Measurements from ENCODE around the gene CCDC34.

CCDC34 gene

GRCh38 chr11:27380771-27381170 lies 17.8 kb upstream of the CCDC34 start:
- no peaks in the 10 kb centered on the region for H3F3A ChIP-seq (ENCODE audit: insufficient read depth, low read length)
- H3K4me2 ChIP-seq (ENCODE audit: low read depth, low read length), result no peak overlapping the region
- H2AFZ ChIP-seq (ENCODE audit: low read length), result no peak overlapping the region
- no peaks in the 10 kb centered on the region for H3K36me3 ChIP-seq (replicated peaks; ENCODE audit: insufficient read depth, low read length)
- H3K4me3 ChIP-seq (ENCODE audit: low read length), result no peak overlapping the region
- H3K9me3 ChIP-seq (replicated peaks; ENCODE audit: insufficient read depth, low read length), result no peaks in the 10 kb centered on the region
- H3K27ac ChIP-seq (ENCODE audit: low read length), result no peak overlapping the region
- no peak overlapping the region for H3K9ac ChIP-seq (ENCODE audit: low read length)
- H3K9me2 ChIP-seq (replicated peaks; ENCODE audit: insufficient read depth, low read length), result no peaks in the 10 kb centered on the region
- H3K4me1 ChIP-seq (ENCODE audit: low read length), result no peaks in the 10 kb centered on the region
- no peaks in the 10 kb centered on the region for H3K27me3 ChIP-seq (replicated peaks; ENCODE audit: insufficient read depth, low read length)
- TF ChIP-seq, protein P1, sequence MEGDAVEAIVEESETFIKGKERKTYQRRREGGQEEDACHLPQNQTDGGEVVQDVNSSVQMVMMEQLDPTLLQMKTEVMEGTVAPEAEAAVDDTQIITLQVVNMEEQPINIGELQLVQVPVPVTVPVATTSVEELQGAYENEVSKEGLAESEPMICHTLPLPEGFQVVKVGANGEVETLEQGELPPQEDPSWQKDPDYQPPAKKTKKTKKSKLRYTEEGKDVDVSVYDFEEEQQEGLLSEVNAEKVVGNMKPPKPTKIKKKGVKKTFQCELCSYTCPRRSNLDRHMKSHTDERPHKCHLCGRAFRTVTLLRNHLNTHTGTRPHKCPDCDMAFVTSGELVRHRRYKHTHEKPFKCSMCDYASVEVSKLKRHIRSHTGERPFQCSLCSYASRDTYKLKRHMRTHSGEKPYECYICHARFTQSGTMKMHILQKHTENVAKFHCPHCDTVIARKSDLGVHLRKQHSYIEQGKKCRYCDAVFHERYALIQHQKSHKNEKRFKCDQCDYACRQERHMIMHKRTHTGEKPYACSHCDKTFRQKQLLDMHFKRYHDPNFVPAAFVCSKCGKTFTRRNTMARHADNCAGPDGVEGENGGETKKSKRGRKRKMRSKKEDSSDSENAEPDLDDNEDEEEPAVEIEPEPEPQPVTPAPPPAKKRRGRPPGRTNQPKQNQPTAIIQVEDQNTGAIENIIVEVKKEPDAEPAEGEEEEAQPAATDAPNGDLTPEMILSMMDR (IDR thresholded peaks at IDR 0.05; ENCODE audit: low read length), result no peak
- TF ChIP-seq EZH2 (optimal IDR thresholded peaks at IDR 0.05; ENCODE audit: low read depth, low read length) (no peak), EZH2phosphoT487 (IDR thresholded peaks at IDR 0.05; ENCODE audit: low read length) (no peak)
- no peaks in the 10 kb centered on the region for H3K79me2 ChIP-seq (ENCODE audit: low read length)
- DNase-seq, result no peak
- H4K20me1 ChIP-seq (ENCODE audit: insufficient read depth, low read length), result no peaks in the 10 kb centered on the region

- Histone ChIP-seq H3K4me3 (ENCODE audit: low read length) (no peak overlapping the region), H3F3A (ENCODE audit: insufficient read depth, low read length) (no peaks in the 10 kb centered on the region), H3K27ac (ENCODE audit: low read length) (no peak overlapping the region), H3K9me2 (replicated peaks; ENCODE audit: insufficient read depth, low read length) (no peaks in the 10 kb centered on the region), H3K4me1 (ENCODE audit: low read length) (no peaks in the 10 kb centered on the region), H3K4me2 (ENCODE audit: low read depth, low read length) (no peak overlapping the region), H3K9ac (ENCODE audit: low read length) (no peak overlapping the region), H3K9me3 (replicated peaks; ENCODE audit: insufficient read depth, low read length) (no peaks in the 10 kb centered on the region), H2AFZ (ENCODE audit: low read length) (no peak overlapping the region), H3K36me3 (replicated peaks; ENCODE audit: insufficient read depth, low read length) (no peaks in the 10 kb centered on the region), H3K27me3 (replicated peaks; ENCODE audit: insufficient read depth, low read length) (no peaks in the 10 kb centered on the region), H4K20me1 (ENCODE audit: insufficient read depth, low read length) (no peaks in the 10 kb centered on the region), H3K79me2 (ENCODE audit: low read length) (no peaks in the 10 kb centered on the region)
- TF ChIP-seq EZH2 (optimal IDR thresholded peaks at IDR 0.05; ENCODE audit: low read depth, low read length) (no peak), EZH2phosphoT487 (IDR thresholded peaks at IDR 0.05; ENCODE audit: low read length) (no peak)
- TF ChIP-seq, protein P1 (IDR thresholded peaks at IDR 0.05; ENCODE audit: low read length), result no peak
- no peak for DNase-seq
Measured at GRCh38 chr11:27379449-27379848, 16.4 kb upstream of the CCDC34 start.

DNA sequence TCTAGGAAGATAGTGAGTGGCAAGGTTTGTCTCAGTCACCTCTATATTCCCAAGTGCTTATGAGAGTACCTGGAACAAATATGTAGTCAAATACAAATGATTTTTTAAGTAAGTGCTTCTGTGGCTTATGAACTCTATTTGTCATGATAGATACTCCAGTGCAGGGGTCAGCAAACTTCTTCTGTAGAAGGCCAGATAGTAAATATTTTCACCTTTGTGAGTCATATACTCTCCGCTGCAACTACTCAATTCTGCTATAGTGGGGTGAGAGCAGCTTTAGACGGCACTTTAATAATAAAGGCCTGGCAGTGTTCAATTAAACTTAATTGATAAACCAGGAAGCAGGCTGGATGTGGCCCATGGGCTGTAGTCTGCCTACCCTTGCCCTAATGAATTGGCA lies 12.4 kb upstream of the CCDC34 start:
- no peak overlapping the region for H3K27ac ChIP-seq (ENCODE audit: low read length)

DNA sequence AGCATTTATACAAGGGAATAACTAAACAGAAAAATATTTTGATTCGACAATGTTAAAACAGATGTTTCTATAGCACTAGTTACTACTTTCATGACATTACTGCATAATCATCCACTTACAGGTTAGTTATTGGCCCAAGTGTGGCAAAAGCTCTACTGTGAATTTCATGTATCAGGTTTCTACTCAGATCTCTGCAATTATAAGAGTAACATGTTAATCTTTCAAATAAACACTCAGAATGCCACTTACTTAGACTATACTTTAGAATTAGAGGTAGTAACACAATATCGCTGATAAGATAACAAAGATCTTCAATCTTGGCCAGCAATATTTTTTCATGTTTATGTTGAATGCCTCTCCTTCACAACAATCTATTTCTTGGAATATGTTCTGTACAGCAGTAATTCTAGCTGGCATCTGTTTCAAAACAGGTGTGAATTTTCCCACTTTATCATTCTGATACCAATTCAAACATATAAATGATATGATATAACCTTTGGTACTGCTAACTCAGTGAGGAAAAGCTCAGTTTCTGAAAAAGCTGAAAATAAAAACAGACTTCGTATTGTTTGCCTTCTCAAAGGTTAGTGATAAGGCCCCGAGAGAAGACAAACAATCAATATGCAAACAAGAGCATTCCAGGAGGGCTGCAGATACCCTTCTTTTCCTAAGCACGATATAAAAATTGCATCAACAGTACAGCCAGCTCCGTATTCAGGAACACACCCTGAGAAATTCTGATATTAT lies 11.0 kb upstream of the CCDC34 start:
- Histone ChIP-seq H2AFZ (ENCODE audit: low read length) (no peak overlapping the region), H3K27me3 (replicated peaks; ENCODE audit: insufficient read depth, low read length) (no peaks in the 10 kb centered on the region), H3K4me3 (ENCODE audit: low read length) (no peak overlapping the region), H3F3A (ENCODE audit: insufficient read depth, low read length) (no peaks in the 10 kb centered on the region), H4K20me1 (ENCODE audit: insufficient read depth, low read length) (no peaks in the 10 kb centered on the region), H3K9me3 (replicated peaks; ENCODE audit: insufficient read depth, low read length) (no peaks in the 10 kb centered on the region), H3K9ac (ENCODE audit: low read length) (no peak overlapping the region), H3K4me1 (ENCODE audit: low read length) (0 out of 2 replicates have a peak, but pooled peaks cover 3% of the 10 kb centered on the region), H3K4me2 (ENCODE audit: low read depth, low read length) (no peak overlapping the region), H3K36me3 (replicated peaks; ENCODE audit: insufficient read depth, low read length) (no peaks in the 10 kb centered on the region), H3K79me2 (ENCODE audit: low read length) (no peaks in the 10 kb centered on the region), H3K9me2 (replicated peaks; ENCODE audit: insufficient read depth, low read length) (no peaks in the 10 kb centered on the region), H3K27ac (ENCODE audit: low read length) (no peak overlapping the region)
- DNase-seq, result no peak
- TF ChIP-seq, protein P1 (IDR thresholded peaks at IDR 0.05; ENCODE audit: low read length), result no peak
- TF ChIP-seq EZH2 (optimal IDR thresholded peaks at IDR 0.05; ENCODE audit: low read depth, low read length), result no peak
- no peak for TF ChIP-seq EZH2phosphoT487 (IDR thresholded peaks at IDR 0.05; ENCODE audit: low read length)

More for the DNA sequence above, 12.4 kb upstream of the CCDC34 start:
- Histone ChIP-seq H3K27me3 (replicated peaks; ENCODE audit: insufficient read depth, low read length) (no peaks in the 10 kb centered on the region), H3K9me2 (replicated peaks; ENCODE audit: insufficient read depth, low read length) (no peaks in the 10 kb centered on the region), H3K36me3 (replicated peaks; ENCODE audit: insufficient read depth, low read length) (no peaks in the 10 kb centered on the region), H2AFZ (ENCODE audit: low read length) (no peak overlapping the region), H3K4me2 (ENCODE audit: low read depth, low read length) (no peak overlapping the region), H3K9ac (ENCODE audit: low read length) (no peak overlapping the region), H4K20me1 (ENCODE audit: insufficient read depth, low read length) (no peaks in the 10 kb centered on the region), H3K4me3 (ENCODE audit: low read length) (no peak overlapping the region), H3F3A (ENCODE audit: insufficient read depth, low read length) (no peaks in the 10 kb centered on the region), H3K79me2 (ENCODE audit: low read length) (no peaks in the 10 kb centered on the region), H3K4me1 (ENCODE audit: low read length) (0 out of 2 replicates have a peak, but pooled peaks cover 3% of the 10 kb centered on the region), H3K9me3 (replicated peaks; ENCODE audit: insufficient read depth, low read length) (no peaks in the 10 kb centered on the region)
- TF ChIP-seq EZH2phosphoT487 (IDR thresholded peaks at IDR 0.05; ENCODE audit: low read length), result no peak
- no peak for TF ChIP-seq EZH2 (optimal IDR thresholded peaks at IDR 0.05; ENCODE audit: low read depth, low read length)
- no peak for DNase-seq
